HL-60/S4 treated with phorbol 12-myristate 13-acetate at 8.2 ng/mL for 4 days and 3 days (cell line): ENCODE results near the gene RUNX2.

ENCODE experiments used
- in situ Hi-C: fragments of 300-500 bp; cut with MboI; formaldehyde crosslinking; loops from 2 replicates; pipeline ENCODE4 v1.15.0; 2022; ENCODE audit warnings: low sequenced_read_pairs

The RUNX2 gene

DNA sequence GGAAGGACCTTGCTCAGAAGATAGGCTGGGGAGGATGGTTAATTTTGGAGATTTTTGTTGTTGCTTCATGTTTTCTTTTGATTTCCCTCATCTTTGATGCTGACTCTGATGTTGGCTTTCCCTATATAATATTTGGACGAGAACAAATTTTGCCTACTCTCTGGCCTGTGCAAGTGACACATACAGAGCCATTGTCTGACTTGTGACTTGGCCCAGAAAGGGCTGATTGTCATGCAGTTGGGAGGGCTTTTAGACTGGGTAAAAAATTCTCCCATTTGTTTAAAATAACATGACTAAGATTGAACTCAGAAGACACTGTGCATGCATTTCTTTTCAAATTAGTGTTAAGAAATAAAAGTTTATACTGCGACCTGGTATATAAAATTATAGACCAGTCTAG is 148.2 kb downstream of the RUNX2 start:
- in situ Hi-C loops = no loop called here

DNA sequence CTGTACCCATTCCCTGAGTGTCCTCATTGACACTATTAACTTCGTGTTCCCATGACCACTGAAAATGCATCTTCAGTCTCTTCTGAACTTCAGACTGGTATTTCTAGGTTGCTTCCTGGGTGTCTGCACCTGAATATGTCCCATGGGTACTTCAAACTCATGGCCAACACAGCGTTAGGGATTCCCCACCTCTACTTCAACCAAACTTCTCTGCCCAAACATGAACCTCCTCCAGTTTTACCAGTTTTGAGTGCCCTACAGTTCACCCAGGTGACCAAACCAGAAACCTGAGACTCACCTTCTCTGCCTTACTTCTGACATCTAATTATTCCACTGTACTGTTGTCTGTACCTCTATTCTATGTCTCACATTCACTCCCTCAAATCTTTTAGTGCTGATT is 149.1 kb downstream of the RUNX2 start:
- in situ Hi-C loops = no loop called here

GRCh38 chr6:45477790-45478189 is 149.7 kb downstream of the RUNX2 start:
- in situ Hi-C loops = no loop called here

- in situ Hi-C loops = no loop called here
Observed at GRCh38 chr6:45478240-45478639, 150.1 kb downstream of the RUNX2 start.

GRCh38 chr6:45479834-45480751 is 152.0 kb downstream of the RUNX2 start:
- in situ Hi-C loops = no loop called here

DNA sequence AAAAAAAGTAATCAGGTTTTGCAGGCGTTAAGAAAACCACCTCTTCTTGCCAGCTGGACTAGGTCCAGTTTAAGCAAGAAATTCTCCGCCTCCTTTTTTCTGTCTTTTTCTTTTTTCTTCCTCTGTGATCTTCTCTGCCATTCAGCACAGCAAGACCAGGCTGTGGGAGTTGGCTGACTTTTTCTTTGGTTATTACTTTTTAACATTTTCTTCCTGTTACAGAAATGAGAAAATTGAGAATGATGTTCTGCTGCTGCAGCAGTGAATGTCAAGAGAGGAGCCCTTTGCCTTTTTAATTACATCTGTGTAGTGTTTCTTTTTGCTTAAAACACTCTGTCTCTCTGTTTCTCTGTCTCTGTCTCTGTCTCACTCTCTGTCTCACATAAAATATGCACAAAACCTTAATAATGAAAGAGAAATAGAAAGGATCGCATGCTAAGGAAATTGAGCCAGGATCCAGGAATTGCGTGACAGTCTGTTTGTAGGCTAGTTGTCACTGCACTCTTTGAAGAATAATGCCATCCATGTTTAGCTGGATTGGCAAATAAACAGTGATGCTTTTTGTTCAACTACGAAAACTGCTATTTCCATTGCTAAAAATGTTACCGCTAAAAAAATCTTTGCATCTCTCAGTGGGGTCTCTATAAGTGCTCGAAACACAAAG is 152.8 kb downstream of the RUNX2 start:
- in situ Hi-C loops = no loop called here

- in situ Hi-C loops = no loop called here
Observed at GRCh38 chr6:45483021-45483420, 154.9 kb downstream of the RUNX2 start.

DNA sequence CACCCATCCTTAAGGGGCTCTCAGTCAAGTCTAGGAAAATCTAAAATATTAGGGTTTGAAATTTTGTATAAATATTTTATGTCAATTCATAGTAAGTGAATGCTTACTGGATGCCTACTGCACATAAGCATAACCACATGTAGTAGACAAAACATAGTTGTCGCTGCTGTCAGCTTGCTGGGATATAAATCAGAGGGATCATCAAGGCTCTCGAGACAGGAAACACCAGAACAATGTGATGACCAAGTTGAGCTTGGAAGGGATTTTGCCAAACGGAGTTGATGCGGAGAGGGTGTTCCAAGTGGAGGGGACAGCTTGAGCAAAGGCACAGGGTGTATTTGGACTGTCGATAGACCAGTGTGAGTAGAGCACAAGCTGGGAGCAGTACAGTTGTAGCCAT is 155.4 kb downstream of the RUNX2 start:
- in situ Hi-C loops = no loop called here

GRCh38 chr6:45486736-45487135 is 158.6 kb downstream of the RUNX2 start:
- in situ Hi-C loops = no loop called here

DNA sequence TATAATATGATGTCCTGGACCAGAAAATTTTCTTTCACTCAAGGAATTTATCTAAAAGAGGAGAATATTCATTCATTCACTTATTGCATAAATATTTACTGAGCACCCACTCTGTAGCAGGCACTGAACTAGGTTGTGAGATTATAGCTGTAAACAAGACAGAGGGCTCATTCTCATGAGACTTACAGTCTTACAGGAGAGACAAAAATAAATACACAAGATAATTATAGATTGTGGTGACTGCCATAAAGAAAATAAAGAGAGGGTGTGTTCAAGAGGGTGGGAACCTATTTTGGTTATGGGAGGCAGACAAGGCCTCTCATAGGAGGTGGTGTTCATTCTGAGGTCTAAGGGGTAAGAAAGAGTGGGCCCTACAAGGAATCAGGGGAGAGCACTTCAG is 159.5 kb downstream of the RUNX2 start:
- in situ Hi-C loops = no loop called here

- in situ Hi-C loops = no loop called here
Observed at GRCh38 chr6:45488269-45488668, 160.1 kb downstream of the RUNX2 start.

DNA sequence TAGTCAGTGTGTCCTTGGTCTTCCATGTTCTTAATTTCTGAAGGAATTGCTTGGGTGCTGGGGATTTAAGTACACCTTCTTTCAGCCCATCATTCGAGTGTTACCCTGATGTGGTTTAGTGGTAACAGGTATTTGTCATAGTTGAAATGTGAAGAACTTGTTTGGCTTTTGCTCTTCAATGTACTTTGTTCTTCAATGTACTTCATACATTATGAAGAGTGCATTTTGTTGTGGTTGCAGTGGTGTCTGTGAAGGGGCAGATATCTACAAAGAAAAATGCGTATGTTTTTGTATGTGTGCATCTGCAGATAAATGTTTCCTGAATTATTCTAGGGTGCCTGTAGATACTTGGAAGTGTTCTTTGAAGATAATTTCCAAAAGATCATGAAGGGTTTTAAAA is 160.8 kb downstream of the RUNX2 start:
- in situ Hi-C loops = no loop called here

GRCh38 chr6:45491048-45491735 is 163.1 kb downstream of the RUNX2 start:
- in situ Hi-C loops = no loop called here

DNA sequence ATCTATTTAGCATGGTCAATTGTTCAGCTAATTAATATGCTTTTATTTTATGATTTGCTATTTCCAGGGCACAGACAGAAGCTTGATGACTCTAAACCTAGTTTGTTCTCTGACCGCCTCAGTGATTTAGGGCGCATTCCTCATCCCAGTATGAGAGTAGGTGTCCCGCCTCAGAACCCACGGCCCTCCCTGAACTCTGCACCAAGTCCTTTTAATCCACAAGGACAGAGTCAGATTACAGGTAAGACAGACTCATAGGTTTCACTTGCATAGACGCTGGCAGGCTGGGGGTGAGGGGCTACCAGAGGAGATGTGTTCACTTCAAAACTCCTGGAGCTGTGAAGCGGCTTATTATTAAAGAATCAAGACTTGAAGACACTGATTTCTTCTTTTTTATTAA is 163.7 kb downstream of the RUNX2 start:
- in situ Hi-C loops = no loop called here

- in situ Hi-C loops = no loop called here
Observed at GRCh38 chr6:45493761-45494160, 165.6 kb downstream of the RUNX2 start.

DNA sequence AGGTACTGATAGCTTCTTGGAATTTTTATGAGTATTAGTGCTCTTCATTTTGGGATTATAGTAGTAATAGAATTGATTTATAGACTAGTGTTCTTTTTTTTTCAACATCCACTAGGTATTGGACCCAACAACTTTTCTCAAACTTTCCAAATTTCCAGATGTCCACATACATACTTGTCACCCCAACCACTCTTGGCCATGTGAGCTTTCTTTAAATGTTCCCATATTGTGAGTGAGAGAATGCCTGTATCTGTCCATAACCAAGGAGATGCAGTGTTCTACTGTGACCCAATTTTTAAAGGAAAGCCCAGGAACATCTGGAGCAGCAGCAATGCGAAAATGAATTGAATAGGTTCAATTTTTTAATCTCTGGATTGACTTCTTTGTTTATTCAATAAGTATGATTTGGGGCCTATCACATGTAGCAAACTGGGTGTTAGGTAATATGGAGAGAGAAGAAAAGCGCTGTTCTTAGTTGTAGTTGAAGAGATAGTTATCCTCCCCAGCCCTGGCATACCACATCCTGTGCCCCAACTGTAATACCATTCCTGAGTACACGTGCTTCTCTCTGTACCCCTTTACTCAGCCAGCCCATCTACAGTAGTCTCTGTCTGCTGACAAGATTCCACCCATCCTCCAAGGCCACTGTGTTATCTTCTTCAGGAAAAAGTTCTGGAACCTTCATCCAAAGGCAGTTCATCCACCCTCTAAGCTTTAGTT is 166.4 kb downstream of the RUNX2 start:
- in situ Hi-C loops = no loop called here

DNA sequence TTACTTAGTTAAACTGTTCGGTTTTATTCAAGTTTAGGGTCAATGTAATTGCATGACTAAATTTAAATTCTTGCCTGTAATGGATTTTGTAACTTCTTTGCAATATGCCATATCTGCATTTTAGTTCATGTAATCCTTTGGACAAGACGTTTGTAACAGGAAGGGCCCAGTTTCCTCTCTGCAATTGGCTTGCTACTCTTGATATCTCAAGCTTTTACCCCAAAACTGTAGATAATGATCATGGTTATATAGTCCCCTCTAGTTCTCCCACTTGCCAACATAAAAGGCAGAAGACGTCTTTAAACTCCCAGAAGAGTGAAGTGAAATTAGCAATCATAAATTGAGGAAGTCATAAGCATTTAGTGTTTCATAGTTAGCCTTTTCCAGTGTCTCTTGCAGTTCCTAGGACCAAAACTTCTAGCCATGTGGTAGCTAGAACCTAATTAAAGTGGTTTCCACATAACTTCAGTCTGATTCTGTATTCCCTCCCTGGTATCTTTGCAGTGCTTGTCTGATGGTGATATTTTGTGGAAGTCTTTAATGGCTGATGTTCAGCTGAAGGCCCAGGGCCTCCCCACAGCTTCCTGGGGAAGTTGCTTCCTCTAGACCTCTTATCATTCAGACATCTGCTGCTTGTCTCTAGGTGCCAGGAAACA is 167.4 kb downstream of the RUNX2 start:
- in situ Hi-C loops = no loop called here

GRCh38 chr6:45496085-45496433 is 167.9 kb downstream of the RUNX2 start:
- in situ Hi-C loops = no loop called here

- in situ Hi-C loops = no loop called here
Observed at GRCh38 chr6:45498591-45498990, 170.5 kb downstream of the RUNX2 start.

DNA sequence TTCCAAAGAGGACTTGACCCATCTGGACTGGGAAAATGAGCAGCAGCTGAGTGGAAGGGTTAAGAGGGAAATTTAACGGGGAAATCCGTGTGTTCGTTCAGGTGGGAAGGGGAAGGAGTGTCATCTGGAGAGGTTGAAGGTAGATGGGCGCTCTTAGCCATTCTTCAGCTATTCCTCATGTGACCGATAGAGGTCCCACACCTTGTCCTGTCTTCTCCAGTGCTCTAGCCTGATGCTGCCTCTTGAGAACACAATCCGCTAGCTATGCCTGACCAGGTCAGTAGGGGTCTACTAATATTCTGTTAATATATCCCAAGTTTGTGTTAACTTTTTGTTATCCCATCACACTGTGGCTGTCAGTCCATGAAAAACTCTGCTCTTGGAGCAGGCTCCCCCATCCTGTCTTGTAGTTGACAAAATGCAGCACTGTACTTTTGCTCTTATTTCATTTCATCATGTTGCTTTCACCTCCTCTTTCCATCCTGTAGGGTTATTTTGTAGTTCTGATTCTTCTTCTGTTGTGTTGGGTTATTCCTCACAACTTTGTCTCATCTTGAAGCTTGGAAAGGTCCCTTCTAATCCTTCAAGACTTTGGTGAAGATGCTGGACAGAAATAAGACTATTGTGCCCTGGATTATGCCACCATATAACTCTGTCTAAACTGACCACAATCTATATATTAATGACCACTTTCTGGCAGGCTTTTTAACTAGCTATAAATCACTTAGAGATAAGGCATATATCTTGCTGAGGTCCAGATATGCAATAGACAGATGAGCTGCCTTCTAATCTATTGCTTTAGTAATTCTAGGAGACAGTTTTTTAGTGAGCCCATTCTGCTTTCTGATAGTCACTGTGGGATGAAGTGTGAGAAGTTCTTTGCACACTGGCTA is 173.0 kb downstream of the RUNX2 start:
- in situ Hi-C loops = no loop called here
